Left ventricle myocardium inferior (tissue), 1 donor: ENCODE measurements around the gene CD99. TPM values are rescaled to one million over a fixed set of nuclear protein-coding genes. Genes with fewer than 3 reads are reported as not detected.

Experiments used
- DNase-seq: peaks from one replicate; pipeline ENCODE4 v3.0.0-alpha.2; 2020
- H3K27ac ChIP-seq: fragments of 200-600 bp; replicated peaks from 2 replicates; pipeline ENCODE4 v1.8.0; 2021
- H3K27me3 ChIP-seq: fragments of 200-600 bp; 2 replicates; pipeline ENCODE4 v1.8.0; 2021; ENCODE audit warnings: low read depth
- H3K36me3 ChIP-seq: fragments of 200-600 bp; 2 replicates; pipeline ENCODE4 v1.8.0; 2021
- H3K4me1 ChIP-seq: fragments of 200-600 bp; 2 replicates; pipeline ENCODE4 v1.8.0; 2021
- H3K4me3 ChIP-seq: fragments of 200-600 bp; 2 replicates; pipeline ENCODE4 v1.8.0; 2021; ENCODE audit warnings: mild to moderate bottlenecking, moderate library complexity
- H3K9me3 ChIP-seq: fragments of 200-600 bp; replicated peaks from 2 replicates; pipeline ENCODE4 v1.8.0; 2021
- CTCF ChIP-seq: fragments of 200-600 bp; IDR thresholded peaks from 2 replicates; pipeline ENCODE4 v1.8.0; 2021; ENCODE audit warnings: antibody characterized with exemption, mild to moderate bottlenecking, borderline replicate concordance
- intact Hi-C: fragments of 100-400 bp; cut with micrococcal nuclease; formaldehyde crosslinking; loops from one replicate; pipeline ENCODE4 v1.11.0; 2022
- long read RNA-seq: library from polyadenylated mRNA; unstranded; transcript quantifications from one replicate; pipeline ENCODE4 v2.0.0, GENCODE V29; 2021
- total RNA-seq: library from RNA; stranded (reverse); fragmentation: NEBNext Ultra II Directional; extraction: Animal tissue kit (Norgen Biotek cat#: 25700); gene quantifications from one replicate; pipeline ENCODE4 v1.2.1, GENCODE V29; 2021
- donor health status: DM: no; HTN: yes; CAD: no; lungs with severe emphysema.

CD99 gene
- total RNA-seq = 306 TPM
- long read RNA-seq, transcript CD99-212 (10 exons, 1,089 nt) = minor isoform, 22 of 341 reads
- long read RNA-seq, transcript CD99-205 (10 exons, 1,291 nt) = major isoform, 203 of 341 reads
- long read RNA-seq, transcript CD99-204 (9 exons, 892 nt) = minor isoform, 28 of 341 reads
- long read RNA-seq, partial matches to known transcripts = 11 of 341 reads
- long read RNA-seq, other reads (novel, unspliced or antisense) = 72 of 341 reads

- Histone ChIP-seq H3K27me3 (no peaks in the 10 kb centered on the region), H3K9me3 (no peaks in the 10 kb centered on the region), H3K4me1 (peaks cover 57% of the 10 kb centered on the region), H3K4me3 (peak within 1 kb of the TSS; percentile 99), H3K36me3 (no peaks in the 10 kb centered on the region), H3K27ac (peak within 1 kb of the TSS; percentile 94)
- intact Hi-C loops = no loop called here
- TF ChIP-seq CTCF = no peak
- peak; percentile 96 for DNase-seq
Observed at GRCh38 chrX:2690856-2691542, at the start of gene CD99. Gene CD99, plus strand, starts transcription at chrX:2691295. Its CDS starts 66 bp downstream, at chrX:2691361.

GRCh38 chrX:2642146-2642545 lies 48.9 kb upstream of the CD99 start:
- no peaks in the 10 kb centered on the region for H3K27me3 ChIP-seq
- intact Hi-C loops = loop anchor here (10.0 kb wide), 1 partner anchor 173 kb away; no protein-coding TSS in a partner anchor
- no peaks in the 10 kb centered on the region for H3K4me1 ChIP-seq
- H3K4me3 ChIP-seq = no peak overlapping the region
- no peak for DNase-seq
- H3K36me3 ChIP-seq = peaks cover 23% of the 10 kb centered on the region
- no peak for TF ChIP-seq CTCF
- no peak overlapping the region for H3K27ac ChIP-seq
- H3K9me3 ChIP-seq = no peaks in the 10 kb centered on the region

- TF ChIP-seq CTCF = no peak
- H3K9me3 ChIP-seq = no peaks in the 10 kb centered on the region
- H3K27me3 ChIP-seq = no peaks in the 10 kb centered on the region
- intact Hi-C loops = loop anchor here (10.0 kb wide), 1 partner anchor 172 kb away; no protein-coding TSS in a partner anchor
- no peak overlapping the region for H3K4me3 ChIP-seq
- no peak overlapping the region for H3K27ac ChIP-seq
- peaks cover 20% of the 10 kb centered on the region for H3K36me3 ChIP-seq
- DNase-seq = no peak
- H3K4me1 ChIP-seq = no peaks in the 10 kb centered on the region
Observed at GRCh38 chrX:2642791-2643190, 48.3 kb upstream of the CD99 start.

GRCh38 chrX:2643880-2644279 lies 47.2 kb upstream of the CD99 start:
- intact Hi-C loops = loop anchor here (10.0 kb wide), 1 partner anchor 171 kb away; no protein-coding TSS in a partner anchor
- Histone ChIP-seq H3K27me3 (no peaks in the 10 kb centered on the region), H3K36me3 (peaks cover 16% of the 10 kb centered on the region), H3K4me1 (no peaks in the 10 kb centered on the region), H3K9me3 (no peaks in the 10 kb centered on the region), H3K27ac (no peak overlapping the region), H3K4me3 (no peak overlapping the region)
- DNase-seq = no peak
- TF ChIP-seq CTCF = no peak

GRCh38 chrX:2645563-2645962 lies 45.5 kb upstream of the CD99 start:
- no peak overlapping the region for H3K4me3 ChIP-seq
- no peak for DNase-seq
- intact Hi-C loops = loop anchor here (10.0 kb wide), 1 partner anchor 169 kb away; no protein-coding TSS in a partner anchor
- H3K27me3 ChIP-seq = no peaks in the 10 kb centered on the region
- no peak overlapping the region for H3K27ac ChIP-seq
- H3K4me1 ChIP-seq = no peaks in the 10 kb centered on the region
- peaks cover 8% of the 10 kb centered on the region for H3K36me3 ChIP-seq
- no peak for TF ChIP-seq CTCF
- no peaks in the 10 kb centered on the region for H3K9me3 ChIP-seq
